ENCODE measurements around the gene KIF18A.
"Not testable (repeated sequence)": the region's sequence is repeated elsewhere in the genome, so short reads cannot be mapped to it uniquely, and the experiment has no call there.

KIF18A gene

GRCh38 chr11:28105869-28106268 lies 2.1 kb downstream of the KIF18A start:
- DNase-seq = no peak

- no peak for DNase-seq
These were observed 3.0 kb downstream of the KIF18A start for GRCh38 chr11:28104984-28105383.

GRCh38 chr11:28104425-28104824 lies 3.5 kb downstream of the KIF18A start:
- no peak for DNase-seq

- DNase-seq = not testable (repeated sequence)
These were observed 5.7 kb downstream of the KIF18A start for GRCh38 chr11:28102300-28102699.

- no peak for DNase-seq
These were observed 7.3 kb downstream of the KIF18A start for GRCh38 chr11:28100665-28101064.

GRCh38 chr11:28099715-28100114 lies 8.2 kb downstream of the KIF18A start:
- no peak for DNase-seq

GRCh38 chr11:28098257-28098656 lies 9.7 kb downstream of the KIF18A start:
- no peak for DNase-seq

GRCh38 chr11:28092786-28093185 lies 15.2 kb downstream of the KIF18A start:
- DNase-seq = no peak

- no peak for DNase-seq
These were observed 17.8 kb downstream of the KIF18A start for GRCh38 chr11:28090052-28090749.

GRCh38 chr11:28089378-28089777 lies 18.6 kb downstream of the KIF18A start:
- DNase-seq = no peak

GRCh38 chr11:28087693-28088092 lies 20.3 kb downstream of the KIF18A start:
- DNase-seq = not testable (repeated sequence)

- not testable (repeated sequence) for DNase-seq
These were observed 20.8 kb downstream of the KIF18A start for GRCh38 chr11:28087192-28087591.

- DNase-seq = no peak
These were observed 21.4 kb downstream of the KIF18A start for GRCh38 chr11:28086569-28086968.

- DNase-seq = no peak
These were observed 24.8 kb downstream of the KIF18A start for GRCh38 chr11:28083118-28083517.

- DNase-seq = no peak
These were observed 30.4 kb downstream of the KIF18A start for GRCh38 chr11:28077521-28077920.

GRCh38 chr11:28072321-28072720 lies 35.6 kb downstream of the KIF18A start:
- no peak for DNase-seq

GRCh38 chr11:28071305-28071704 lies 36.7 kb downstream of the KIF18A start:
- no peak for DNase-seq

GRCh38 chr11:28058333-28058732 lies 49.6 kb downstream of the KIF18A start:
- DNase-seq = no peak

GRCh38 chr11:28054821-28055220 lies 53.1 kb downstream of the KIF18A start:
- no peak for DNase-seq

- DNase-seq = no peak
These were observed 58.4 kb downstream of the KIF18A start for GRCh38 chr11:28049338-28050216.

GRCh38 chr11:28048812-28049211 lies 59.1 kb downstream of the KIF18A start:
- DNase-seq = no peak

GRCh38 chr11:28043930-28044709 lies 63.8 kb downstream of the KIF18A start:
- DNase-seq = no peak

- DNase-seq = no peak
These were observed 67.6 kb downstream of the KIF18A start for GRCh38 chr11:28040384-28040783.
